ENCODE data around the gene GALNT13.

DNA sequence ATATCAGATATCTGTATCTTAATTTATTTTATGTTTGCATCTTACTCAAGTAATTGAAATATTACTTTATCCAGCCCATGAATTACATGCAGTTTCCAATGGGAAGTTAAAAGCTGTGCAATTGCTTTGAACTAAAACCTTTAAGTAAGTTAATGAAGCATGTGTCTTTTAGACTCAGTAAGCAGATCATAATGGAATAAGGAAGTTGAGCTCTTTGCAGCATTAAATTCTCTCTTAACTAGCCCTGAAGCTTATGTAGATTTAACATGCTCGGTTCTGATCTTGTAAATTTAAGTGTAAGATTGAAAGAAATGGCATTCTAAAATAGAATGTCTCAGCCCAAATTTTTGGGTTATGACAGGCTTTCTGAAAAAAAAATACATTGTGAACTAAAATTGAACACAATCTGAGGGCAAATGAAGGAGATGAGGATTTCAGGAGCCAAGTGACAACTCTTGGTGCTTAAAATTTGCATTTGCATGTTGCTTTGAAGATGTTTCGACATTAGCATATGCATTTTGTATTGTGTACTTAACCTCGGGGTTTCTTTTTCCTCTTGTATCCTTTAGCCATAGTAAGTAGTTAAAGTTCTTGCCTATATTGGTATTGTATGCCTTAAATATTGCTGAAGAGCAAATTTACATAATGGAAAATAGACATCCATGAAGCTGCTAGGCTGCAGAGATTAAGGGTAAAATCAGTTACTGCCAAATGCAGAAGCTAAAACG is 529.0 kb downstream of the GALNT13 start:
- TF ChIP-seq, protein P1, sequence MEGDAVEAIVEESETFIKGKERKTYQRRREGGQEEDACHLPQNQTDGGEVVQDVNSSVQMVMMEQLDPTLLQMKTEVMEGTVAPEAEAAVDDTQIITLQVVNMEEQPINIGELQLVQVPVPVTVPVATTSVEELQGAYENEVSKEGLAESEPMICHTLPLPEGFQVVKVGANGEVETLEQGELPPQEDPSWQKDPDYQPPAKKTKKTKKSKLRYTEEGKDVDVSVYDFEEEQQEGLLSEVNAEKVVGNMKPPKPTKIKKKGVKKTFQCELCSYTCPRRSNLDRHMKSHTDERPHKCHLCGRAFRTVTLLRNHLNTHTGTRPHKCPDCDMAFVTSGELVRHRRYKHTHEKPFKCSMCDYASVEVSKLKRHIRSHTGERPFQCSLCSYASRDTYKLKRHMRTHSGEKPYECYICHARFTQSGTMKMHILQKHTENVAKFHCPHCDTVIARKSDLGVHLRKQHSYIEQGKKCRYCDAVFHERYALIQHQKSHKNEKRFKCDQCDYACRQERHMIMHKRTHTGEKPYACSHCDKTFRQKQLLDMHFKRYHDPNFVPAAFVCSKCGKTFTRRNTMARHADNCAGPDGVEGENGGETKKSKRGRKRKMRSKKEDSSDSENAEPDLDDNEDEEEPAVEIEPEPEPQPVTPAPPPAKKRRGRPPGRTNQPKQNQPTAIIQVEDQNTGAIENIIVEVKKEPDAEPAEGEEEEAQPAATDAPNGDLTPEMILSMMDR (IDR thresholded peaks at IDR 0.05): no peak
- TF ChIP-seq POLR2AphosphoS5 (IDR thresholded peaks at IDR 0.05; ENCODE audit: insufficient read depth in 1 of 2, low read depth in 1 of 2): no peak
